ENCODE measurements around the gene ENTPD8. TPM values are rescaled to one million over a fixed set of nuclear protein-coding genes. Genes with fewer than 3 reads are reported as not detected.
"Not testable (repeated sequence)": the region's sequence is repeated elsewhere in the genome, so short reads cannot be mapped to it uniquely, and the experiment has no call there.

Gene ENTPD8
- total RNA-seq, 1 donor from 2014 or later, result 0.07 TPM

DNA sequence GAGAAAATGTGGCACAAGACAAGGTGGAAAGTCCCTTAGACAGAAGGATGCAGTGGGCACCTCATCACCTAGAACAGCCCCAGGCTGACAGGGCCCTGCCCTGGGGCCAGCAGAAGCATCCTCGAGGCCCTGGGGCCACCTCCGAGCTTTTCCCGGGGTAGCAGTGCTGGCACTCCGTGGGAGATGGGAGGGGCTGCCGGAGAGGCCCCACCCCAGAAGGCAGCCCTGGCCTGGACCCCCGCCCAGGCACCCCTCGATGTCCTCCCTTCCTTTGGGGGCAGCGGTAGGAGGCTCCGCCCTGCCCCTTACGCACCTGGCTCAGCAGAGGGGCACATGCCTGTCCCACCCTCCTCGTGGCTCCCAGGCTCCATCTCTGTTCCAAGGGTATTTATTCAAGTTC is 35.7 kb upstream of the ENTPD8 start:
- DNase-seq (ENCODE audit: low read depth, low spot score), result no peak

DNA sequence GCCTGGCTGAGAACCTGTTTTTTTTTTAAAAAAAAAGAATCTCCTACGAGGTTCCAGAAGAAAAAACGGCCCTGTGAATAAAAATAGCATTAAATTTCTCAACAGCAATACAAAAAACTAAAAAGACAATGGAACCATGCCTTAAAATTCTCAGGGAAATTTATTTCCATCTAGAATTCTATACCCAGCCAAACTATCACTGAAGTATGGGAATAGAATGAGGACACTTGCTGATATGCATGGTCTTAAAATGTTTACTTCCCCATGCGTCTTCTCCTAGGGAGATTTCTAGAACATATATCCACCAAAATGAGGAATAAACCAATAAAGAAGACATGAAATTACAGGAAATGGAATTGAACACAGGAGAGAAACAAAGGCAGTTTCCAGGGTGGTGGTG is 34.5 kb upstream of the ENTPD8 start:
- no peak for DNase-seq (ENCODE audit: low read depth, low spot score)

DNA sequence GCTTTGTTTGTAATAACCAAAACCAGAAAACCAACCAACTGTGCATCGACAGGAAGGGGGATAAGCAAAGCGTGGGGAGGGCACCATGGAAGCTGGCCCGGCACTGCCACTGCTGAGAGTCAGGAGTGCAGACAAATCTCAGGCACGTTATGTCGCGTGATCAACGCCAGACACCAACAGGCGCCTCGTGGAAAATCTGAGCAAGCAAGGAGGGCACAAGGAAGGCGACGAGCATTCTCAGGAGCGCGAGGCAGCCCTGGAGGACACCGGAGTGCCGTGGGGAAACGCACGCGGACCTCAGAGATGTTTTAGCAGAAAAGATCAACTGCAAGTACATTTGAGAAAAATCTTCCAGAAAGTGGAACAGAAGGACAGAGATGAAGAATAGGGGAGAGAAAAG is 33.1 kb upstream of the ENTPD8 start:
- DNase-seq (ENCODE audit: low read depth, low spot score), result no peak

DNA sequence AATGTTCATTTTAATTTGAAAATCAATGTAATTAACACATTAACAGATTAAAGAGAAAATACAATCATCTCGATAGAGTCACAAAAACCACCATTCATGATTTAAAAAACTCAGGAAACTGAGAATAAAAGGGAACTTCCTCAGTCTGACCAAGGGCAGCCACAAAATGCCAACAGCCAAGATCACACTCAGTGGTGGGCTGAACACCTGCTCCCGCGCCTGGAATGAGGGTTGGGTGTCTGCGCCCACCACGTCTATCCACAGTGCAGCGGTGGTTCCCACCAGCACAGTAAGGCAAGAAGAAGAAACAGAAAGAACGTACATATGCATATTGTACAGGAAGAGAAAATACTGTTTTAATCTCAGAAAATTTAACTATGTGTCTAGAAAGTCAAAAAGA is 29.6 kb upstream of the ENTPD8 start:
- DNase-seq (ENCODE audit: low read depth, low spot score), result no peak

DNA sequence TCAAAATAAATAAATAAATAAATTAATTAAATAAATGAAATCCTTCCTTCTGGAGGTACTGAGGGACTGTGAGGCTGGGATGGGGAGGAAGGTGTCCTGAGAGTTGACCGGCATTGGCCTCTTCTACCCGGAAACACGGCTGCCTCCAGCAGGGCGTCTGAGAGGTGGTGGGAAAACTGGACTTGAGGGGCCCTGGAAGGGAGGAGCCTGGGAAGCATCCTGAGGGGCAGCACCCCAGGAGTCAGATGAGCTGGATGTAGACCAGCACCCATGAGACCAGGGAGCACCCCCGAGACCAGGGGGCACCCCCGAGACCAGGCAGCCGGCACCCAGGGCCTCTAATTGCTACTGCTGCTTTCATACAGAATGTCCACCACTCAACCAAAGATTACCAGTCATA is 26.7 kb upstream of the ENTPD8 start:
- no peak for DNase-seq (ENCODE audit: low read depth, low spot score)

DNA sequence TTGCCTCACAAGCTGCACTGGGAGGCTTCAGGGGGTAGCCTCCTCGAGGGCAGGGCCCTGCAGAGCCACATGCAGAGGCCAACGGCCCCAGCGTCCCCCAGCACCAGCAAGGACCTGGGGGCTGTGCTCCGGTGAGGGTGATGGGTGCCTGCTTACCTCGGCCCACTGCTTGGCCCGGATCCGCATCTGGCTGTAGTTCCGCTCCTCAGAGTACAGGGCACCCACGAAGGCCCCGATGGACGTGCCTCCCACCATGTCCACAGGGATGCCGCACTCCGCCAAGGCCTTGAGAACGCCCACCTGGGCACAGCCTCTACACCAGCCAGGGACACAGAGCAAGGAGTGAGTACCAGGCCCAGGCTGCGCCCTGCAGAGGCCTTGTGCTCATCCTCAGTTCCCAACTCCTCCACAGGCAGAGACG is 26.0 kb upstream of the ENTPD8 start:
- DNase-seq (ENCODE audit: low read depth, low spot score), result no peak

DNA sequence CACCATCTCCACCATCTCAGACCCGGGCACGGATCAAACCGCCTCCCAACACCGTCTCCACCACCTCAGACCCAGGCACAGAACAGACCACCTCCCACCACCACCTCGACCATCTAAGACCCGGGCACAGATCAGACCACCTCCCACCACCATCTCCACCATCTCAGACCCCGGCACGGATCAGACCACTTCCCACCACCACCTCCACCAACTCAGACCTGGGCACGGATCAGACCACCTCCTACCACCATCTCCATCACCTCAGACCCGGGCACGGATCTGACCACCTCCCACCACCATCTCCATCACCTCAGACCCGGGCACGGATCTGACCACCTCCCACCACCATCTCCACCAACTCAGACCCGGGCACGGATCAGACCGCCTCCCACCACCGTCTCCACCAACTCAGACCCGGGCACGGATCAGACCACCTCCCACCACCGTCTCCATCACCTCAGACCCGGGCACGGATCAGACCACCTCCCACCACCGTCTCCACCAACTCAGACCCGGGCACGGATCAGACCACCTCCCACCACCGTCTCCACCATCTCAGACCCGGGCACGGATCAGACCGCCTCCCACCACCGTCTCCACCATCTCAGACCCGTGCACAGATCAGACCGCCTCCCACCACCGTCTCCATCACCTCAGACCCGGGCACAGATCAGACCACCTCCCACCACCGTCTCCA is 25.4 kb upstream of the ENTPD8 start:
- not testable (repeated sequence) for DNase-seq (ENCODE audit: low read depth, low spot score)

DNA sequence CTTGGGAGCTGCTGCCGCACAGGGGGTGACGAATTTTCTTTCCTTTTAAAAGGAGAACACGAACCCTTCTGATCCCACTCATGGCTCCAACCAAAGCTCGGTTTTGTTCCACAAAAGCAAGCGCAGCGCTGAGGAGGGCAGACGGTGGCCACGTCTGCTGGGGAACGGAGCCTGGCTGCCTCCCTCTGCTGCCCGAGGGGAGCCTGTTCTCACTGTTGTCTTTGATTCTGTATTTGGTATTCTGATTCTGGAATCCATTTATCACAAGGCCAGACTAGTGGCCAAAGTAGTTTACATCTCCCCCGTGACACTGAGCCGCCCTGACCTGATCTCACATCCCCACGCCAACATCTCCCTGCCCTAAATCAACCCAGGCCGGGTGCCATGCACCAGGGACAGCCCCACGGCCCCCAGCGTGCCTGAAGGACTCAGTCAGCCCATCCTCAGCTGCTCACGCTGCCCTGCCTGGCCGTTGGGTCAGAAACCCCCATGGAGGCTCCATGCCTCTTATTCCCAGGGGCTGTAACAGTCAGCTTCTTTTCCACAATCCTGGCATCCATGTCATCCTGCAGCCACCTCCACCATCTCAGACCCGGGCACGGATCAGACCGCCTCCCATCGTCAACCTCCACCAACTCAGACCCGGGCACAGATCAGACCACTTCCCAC is 24.7 kb upstream of the ENTPD8 start:
- no peak for DNase-seq (ENCODE audit: low read depth, low spot score)

DNA sequence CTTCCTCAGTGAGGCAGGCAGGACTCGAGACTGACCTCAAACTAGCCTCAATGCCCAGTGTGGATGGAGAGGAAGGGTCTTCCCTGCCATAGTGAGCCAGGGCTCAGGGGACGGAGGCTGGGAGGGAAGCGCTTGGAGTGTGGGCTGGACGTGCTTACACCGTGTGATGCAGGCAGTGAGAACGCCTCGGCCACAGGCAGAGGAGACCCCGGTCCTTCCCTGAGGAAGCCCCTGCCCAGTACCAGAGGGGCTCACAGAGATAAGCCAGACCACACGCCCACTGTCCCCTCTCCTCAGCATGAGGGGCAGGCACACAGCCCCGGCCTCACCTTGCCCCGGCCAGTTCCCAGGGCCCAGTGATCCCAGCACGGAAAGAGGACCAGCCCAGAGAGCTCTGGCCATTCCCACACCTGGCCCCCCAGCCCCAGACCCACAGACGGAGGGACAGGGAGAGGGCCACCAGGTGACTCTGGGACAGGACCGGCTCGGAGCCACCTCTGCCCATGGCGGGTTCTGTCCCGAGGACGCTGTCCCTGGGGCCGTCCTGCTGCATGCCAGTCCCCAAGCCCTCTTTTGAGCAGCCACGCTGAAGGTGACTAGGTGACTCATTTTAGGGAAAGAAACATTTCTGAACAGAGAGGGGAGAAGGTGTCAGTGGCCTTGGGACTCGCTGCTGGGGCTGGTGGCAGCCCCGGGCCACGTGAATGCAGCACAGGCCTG is 24.0 kb upstream of the ENTPD8 start:
- no peak for DNase-seq (ENCODE audit: low read depth, low spot score)

DNA sequence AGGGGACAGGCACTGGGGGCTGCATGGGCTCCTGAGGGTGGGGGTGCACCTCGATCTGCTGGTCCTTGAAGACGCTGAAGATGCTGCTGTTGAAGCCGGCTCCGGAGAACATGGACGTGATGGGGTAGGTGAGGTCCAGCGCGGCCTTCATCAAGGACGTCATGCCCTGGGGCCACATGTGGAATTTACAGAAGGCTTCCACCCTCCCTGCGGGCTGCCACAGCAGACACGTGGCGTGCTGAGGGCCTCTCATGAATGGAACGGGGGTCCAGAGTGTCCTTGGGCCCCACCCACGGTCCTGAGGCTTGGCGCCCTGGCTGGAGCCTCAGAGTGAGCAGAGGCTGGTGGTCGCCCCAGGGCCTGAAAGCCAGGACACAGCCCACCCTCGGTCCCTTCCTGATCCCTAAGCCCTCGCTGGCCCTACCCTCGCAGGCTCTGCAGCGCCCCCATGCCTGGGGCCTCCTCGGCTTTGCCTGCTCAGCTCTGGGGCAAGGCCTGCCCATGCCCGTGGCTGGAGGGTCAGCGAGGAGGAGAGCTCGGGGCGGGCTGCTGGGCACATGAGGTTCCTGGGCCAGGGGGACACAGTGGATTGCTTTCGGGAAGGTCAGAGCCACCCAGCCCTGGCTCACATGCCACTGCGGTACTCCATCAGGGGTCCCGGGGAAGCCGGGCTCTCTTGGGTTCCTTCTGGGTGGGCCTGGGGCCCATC is 23.3 kb upstream of the ENTPD8 start:
- no peak for DNase-seq (ENCODE audit: low read depth, low spot score)

DNA sequence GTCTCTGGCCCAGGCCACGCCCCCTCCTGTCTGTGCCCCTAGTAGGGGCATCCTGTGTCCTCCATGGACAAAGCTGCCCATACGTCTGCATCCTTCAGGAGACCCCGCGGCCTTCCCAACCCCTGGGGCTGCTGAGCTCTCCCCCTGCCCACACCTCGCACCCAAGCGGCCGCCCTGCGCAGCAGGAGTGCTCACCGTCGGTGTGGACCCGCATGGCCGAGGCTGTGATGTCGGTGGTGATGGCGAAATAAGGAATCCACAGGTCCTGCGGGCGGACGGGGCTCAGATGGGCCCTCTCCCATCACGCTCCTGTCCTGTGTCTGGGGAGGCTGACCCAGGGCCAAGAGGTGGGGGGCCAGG is 22.8 kb upstream of the ENTPD8 start:
- no peak for DNase-seq (ENCODE audit: low read depth, low spot score)

DNA sequence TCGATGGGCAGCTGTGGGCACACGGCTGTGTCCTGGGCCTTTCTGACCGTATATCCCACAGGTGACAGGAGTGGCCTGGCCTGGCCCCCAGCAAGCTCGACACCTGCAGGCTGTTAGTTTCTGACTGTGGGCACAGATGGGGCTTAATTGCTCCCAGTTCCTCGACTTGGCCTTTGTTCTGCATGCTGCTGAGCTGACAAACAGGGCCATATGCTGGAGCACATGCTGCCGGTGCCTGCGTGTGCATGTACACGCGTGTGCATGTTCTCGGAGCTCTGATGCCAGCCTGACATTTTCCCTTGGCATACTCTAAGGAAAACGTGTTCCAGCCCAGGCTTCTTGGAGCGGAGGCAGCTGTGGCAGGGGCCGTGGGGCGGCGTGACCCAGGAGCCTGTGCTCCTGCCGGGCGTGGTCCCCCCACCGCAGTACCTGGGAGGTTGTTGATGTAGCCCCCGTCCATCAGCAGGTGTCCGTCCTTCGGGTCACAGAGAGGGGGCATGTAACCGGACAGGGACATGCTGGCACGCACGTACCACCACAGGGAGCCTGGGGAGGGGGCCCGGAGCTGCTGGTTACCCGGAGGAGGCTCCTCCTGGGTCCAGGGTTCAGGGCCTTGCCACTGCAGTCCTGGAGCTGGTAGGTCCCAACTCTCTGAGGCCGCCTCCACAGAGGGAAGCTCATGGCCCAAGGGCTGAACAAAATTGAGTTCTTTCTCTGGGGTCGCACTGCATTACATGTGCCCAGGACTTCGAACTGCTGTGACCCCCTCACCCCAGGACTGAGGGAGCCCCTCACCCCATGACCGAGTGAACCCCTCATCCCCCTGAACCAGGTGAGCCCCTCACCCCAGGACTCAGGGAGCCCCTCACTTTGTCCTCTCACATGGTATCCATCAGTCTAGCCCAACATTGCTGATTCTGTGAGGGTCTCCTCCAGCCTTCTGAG is 22.1 kb upstream of the ENTPD8 start:
- no peak for DNase-seq (ENCODE audit: low read depth, low spot score)

DNA sequence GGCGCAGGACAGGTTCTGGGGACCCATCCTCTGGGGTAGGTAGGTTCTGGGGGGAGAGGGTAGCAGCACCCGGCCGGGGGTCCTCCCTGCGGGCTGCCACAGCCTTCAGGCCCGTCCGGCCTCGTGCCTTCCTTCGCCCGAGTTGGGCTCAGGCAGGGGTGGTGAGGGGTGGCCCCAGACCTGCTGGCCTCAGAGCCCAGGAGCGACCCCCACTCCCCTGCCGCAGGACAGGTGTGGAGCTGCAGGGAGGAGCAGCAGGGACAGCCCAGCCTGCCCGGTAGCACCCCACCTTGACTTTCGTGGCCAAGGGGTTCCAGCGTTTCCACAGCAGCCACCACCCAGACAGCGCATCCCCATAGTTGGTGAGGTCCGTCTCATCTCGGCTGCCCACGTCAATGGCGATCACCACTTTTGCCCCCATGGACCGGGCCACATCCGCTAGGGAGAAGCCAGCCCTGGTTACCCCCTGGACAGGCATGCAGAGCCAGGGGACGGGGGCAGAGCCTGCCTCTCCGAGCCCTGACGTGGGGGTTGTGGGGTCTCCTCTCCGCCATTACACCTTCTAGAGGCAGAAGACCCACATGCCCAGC is 21.3 kb upstream of the ENTPD8 start:
- no peak for DNase-seq (ENCODE audit: low read depth, low spot score)

DNA sequence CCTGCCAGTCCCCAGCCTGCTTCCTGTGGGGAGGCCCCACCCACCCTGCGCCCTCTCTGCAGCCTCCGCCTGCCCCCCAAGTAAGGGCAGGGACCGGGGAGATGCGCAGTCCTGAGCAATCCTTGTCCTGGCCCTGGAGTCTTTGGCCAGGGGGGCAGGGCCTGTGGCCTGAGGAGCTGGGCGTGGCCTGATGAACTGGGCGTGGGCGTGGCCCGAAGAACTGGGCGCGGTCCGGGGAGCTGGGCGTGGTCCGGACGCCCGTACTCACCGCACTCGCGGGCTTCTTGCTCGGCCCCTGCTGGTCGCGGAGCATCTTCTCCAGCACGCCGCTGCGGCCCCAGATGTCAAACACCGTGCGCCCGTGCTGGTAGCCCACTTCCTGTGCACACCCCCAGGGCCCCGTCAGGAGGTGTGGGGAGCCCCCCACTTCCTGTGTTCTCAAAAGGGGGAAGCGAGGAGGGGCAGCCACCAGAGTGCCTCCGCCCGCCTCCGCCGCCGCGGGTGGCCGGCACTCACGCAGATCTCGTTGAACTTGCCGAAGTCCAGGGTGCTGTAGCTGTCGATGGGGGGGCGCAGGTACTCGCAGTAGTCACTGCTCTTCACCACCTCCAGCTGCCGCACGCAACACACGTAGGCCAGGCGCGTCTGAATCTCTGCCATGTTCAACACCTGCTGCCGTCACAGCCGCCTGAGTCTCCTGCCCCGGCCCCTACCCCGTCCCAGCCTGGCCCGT is 20.7 kb upstream of the ENTPD8 start:
- DNase-seq (ENCODE audit: low read depth, low spot score), result no peak

DNA sequence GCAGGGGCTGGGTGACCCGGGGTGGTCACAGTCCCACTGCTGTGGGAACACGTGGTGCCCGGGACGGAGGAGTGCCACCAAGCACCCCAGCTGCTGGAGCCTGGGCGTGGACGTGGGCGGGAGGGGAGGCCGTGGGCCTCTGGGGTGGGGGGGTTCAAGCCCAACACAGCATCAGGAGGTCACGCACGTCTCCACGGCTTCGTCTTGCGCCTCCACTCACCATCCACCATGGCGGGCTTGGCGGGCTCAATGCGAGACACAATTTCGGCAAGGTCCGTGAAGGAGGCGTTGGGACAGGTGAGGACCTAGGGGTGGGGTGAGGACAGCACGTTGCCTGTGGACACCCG is 20.1 kb upstream of the ENTPD8 start:
- DNase-seq (ENCODE audit: low read depth, low spot score), result no peak

DNA sequence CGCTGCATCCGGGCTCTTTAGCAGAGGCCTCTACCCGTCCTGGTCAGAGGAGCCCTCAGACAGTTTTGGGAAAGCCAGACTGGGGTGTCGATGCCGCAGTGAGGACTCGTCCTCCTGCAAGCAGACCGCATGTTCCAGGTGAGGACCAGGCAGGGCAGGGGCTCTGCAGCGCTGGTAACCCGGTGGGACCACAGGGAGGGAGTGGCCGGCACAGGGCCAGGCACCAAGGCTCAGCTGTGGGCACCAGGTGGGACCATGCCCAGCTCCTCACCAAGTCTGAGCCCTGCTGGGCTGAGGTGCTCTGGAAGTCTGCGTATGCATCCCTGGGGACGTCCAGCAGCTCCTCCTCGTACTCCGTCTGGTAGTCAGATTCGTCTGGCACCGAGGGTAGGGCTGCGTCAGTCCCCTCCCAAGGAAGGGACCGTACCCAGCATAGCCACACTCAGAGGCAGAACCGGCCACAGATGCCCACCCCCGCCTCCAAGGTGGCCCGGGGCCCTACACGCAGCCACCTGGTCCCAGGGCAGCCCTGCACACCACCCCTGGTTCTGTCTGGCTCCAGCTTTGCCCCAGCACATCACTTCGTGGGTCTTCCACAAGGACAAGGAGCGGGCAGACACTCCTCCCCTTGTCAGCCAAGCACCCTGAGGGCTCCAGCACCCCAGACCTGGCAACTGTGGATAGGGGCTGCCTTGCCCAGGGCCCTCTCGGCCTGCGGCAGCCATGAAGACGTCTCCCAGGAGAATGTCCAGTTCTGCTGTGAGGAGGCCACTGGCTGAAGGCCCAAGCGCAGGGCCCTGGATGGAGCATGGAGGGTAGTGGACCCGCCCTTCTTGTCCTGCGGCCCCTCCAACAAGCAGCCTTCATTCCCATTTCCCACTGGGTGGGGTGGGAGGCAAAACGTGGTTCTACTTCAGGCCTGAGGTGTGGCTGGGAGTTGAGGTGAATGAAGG is 19.5 kb upstream of the ENTPD8 start:
- DNase-seq (ENCODE audit: low read depth, low spot score), result no peak

DNA sequence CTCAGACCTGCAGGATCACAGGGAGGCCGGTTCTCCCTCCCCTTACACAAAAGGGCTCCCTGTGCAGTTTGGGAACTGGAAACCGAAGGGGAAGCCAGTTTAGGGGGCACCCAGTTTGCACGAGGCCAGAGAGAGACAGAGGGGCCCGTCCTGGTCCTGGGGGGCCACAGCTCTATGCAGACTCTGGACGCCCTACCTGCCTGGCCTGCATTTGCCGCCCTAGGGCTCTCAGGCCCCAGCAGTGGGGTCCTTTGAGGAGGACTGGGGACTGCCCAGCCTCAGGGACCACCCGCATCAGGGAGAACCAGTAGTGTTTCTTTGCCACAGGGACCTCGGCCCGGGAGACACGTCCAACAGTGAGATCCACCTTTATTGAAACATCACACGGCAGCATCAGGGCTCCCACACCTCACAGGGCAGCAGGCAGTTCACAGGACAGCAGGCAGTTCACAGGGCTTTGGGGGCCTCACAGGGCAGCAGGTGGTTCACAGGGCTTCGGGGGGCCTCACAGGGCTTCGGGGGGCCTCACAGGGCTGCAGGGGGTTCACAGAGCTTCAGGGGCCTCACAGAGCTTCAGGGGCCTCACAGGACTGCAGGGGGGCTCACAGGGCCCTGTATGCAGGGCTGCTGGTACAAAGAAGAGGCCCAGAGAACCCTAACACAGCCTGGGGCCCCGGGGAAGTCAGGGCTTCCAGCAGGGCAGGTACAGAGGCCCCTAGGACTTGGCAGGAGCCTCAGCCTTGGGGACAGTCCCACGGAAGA is 18.6 kb upstream of the ENTPD8 start:
- no peak for DNase-seq (ENCODE audit: low read depth, low spot score)

DNA sequence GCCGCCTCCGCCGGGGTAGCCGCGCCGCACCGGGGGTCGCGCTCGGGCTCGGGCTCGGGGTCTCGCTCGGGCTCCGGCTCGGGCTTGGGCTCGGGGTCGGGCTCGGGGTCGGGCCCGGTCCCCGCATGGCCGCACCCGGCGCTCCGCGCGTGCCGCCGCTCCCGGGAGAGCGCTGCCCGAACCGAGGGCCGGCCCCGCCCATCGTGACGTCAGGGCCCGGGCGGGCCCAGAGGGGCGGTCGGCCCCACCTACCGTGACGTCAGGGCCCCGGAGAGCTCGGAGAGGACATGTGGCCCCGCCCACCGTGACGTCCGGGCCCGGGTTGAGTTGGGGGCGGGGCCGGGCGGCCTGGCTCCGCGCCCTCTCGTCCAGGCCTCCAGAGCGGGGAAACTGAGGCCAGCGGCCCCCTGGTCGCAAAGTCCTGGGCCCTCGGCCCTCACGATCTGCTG is 18.0 kb upstream of the ENTPD8 start, which contains the start of gene NSMF:
NSMF (minus strand) TSS at position 183 of the 449 bp plus-strand sequence. CDS start 232 bp downstream, outside the sequence.
- peak; percentile 61 for DNase-seq (ENCODE audit: low read depth, low spot score)

Data from pulmonary artery endothelial cell (primary cell).